RWPE2 (cell line): ENCODE measurements around the gene ACTRT3.

Source experiments
- ATAC-seq: fragments of 200-7000 bp; cut with Tn5 transposase; 3 replicates; pipeline ENCODE4 v1.9.1; 2021; ENCODE audit warnings: low read depth
- DNase-seq: peaks from one replicate; pipeline ENCODE4 v3.0.0-alpha.2; 2020; ENCODE audit warnings: low spot score
- H3K27ac ChIP-seq: fragments of 450-650 bp; 2 replicates; pipeline ENCODE4 v1.5.1; 2017; ENCODE audit warnings: mild to moderate bottlenecking; ENCODE audit not compliant: poor library complexity, severe bottlenecking
- H3K27me3 ChIP-seq: fragments of 250-450 bp; sonication (Bioruptor Pico); 2 replicates; pipeline ENCODE4 v1.5.1; 2021; ENCODE audit warnings: mild to moderate bottlenecking, moderate library complexity; ENCODE audit not compliant: insufficient read depth, poor library complexity, severe bottlenecking
- H3K36me3 ChIP-seq: fragments of 250-450 bp; sonication (Bioruptor Pico); 2 replicates; pipeline ENCODE4 v1.5.1; 2020; ENCODE audit warnings: low read depth, mild to moderate bottlenecking, moderate library complexity
- H3K4me1 ChIP-seq: fragments of 250-450 bp; sonication (Bioruptor Pico); 2 replicates; pipeline ENCODE4 v1.5.1; 2021; ENCODE audit warnings: mild to moderate bottlenecking, moderate library complexity; ENCODE audit not compliant: insufficient read depth, poor library complexity, severe bottlenecking
- H3K4me3 ChIP-seq: fragments of 250-450 bp; sonication (Bioruptor Pico); 2 replicates; pipeline ENCODE4 v1.5.1; 2021; ENCODE audit warnings: mild to moderate bottlenecking, moderate library complexity; ENCODE audit not compliant: severe bottlenecking
- H3K9me3 ChIP-seq: fragments of 250-450 bp; sonication (Bioruptor Pico); 2 replicates; pipeline ENCODE4 v1.5.1; 2021; ENCODE audit warnings: mild to moderate bottlenecking, moderate library complexity; ENCODE audit not compliant: severe bottlenecking
- CTCF ChIP-seq: fragments of 450-650 bp; IDR thresholded peaks from one replicate; pipeline ENCODE4 v1.5.1; 2017; ENCODE audit warnings: mild to moderate bottlenecking, moderate library complexity; ENCODE audit not compliant: poor library complexity, severe bottlenecking

Gene ACTRT3

GRCh38 chr3:169769287-169770181, at the start of gene ACTRT3:
ACTRT3 (minus strand) TSS chr3:169769561; CDS start chr3:169769520, 41 bp downstream.
- Histone ChIP-seq H3K4me1 (peaks cover 5% of the 10 kb centered on the region), H3K27ac (peak within 1 kb of the TSS; percentile 76), H3K9me3 (no peaks in the 10 kb centered on the region), H3K27me3 (no peaks in the 10 kb centered on the region), H3K4me3 (peak within 1 kb of the TSS; percentile 62), H3K36me3 (peaks cover 7% of the 10 kb centered on the region)
- TF ChIP-seq CTCF, result no peak
- DNase-seq, result peak; percentile 73
- peak; percentile 32 for ATAC-seq

DNA sequence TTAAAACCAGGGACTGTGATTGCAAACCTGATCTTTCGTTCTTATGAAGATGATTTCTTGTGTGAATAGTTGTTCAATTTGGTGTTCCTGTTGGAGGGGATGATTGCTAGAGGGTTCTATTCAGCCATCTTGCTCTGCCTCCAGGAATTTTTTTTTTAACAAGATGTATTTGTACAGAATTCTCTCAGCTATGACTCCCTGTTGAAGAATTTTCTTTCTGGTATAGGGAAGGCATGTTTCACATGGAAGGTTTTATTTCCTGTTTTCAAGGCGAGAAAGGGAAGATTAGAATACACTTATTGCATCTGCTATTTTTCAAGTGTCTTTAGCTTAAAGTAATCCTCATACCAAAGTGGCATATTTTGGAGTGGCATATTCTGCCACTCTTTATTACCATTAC, 49.0 kb upstream of the ACTRT3 start:
- Histone ChIP-seq H3K4me3 (no peak overlapping the region), H3K9me3 (peaks cover 3% of the 10 kb centered on the region), H3K36me3 (no peaks in the 10 kb centered on the region), H3K27me3 (no peaks in the 10 kb centered on the region), H3K4me1 (no peaks in the 10 kb centered on the region), H3K27ac (no peak overlapping the region)
- ATAC-seq (peak; percentile 14; the same call in 1 of the 3 replicates), DNase-seq (no peak)
- no peak for TF ChIP-seq CTCF

GRCh38 chr3:169815590-169816150, 46.3 kb upstream of the ACTRT3 start:
- ATAC-seq, result no peak
- Histone ChIP-seq H3K27me3 (no peaks in the 10 kb centered on the region), H3K27ac (no peak overlapping the region), H3K9me3 (peaks cover 3% of the 10 kb centered on the region), H3K4me3 (no peak overlapping the region), H3K4me1 (no peaks in the 10 kb centered on the region), H3K36me3 (no peaks in the 10 kb centered on the region)
- no peak for TF ChIP-seq CTCF
- no peak for DNase-seq

- DNase-seq, result no peak
- H3K27ac ChIP-seq, result no peak overlapping the region
- no peaks in the 10 kb centered on the region for H3K36me3 ChIP-seq
- H3K9me3 ChIP-seq, result peaks cover 3% of the 10 kb centered on the region
- no peak for ATAC-seq
- H3K4me1 ChIP-seq, result no peaks in the 10 kb centered on the region
- no peaks in the 10 kb centered on the region for H3K27me3 ChIP-seq
- no peak for TF ChIP-seq CTCF
- H3K4me3 ChIP-seq, result no peak overlapping the region
Measured at GRCh38 chr3:169813757-169814517, 44.6 kb upstream of the ACTRT3 start.
